Activated T-cell treated with anti-CD3 and anti-CD28 coated beads for 4 hours (primary cell): ENCODE measurements around the gene NEUROD2.

Experiments
- DNase-seq: peaks from one replicate; pipeline ENCODE4 v3.0.0-alpha.2; 2020

Gene NEUROD2

DNA sequence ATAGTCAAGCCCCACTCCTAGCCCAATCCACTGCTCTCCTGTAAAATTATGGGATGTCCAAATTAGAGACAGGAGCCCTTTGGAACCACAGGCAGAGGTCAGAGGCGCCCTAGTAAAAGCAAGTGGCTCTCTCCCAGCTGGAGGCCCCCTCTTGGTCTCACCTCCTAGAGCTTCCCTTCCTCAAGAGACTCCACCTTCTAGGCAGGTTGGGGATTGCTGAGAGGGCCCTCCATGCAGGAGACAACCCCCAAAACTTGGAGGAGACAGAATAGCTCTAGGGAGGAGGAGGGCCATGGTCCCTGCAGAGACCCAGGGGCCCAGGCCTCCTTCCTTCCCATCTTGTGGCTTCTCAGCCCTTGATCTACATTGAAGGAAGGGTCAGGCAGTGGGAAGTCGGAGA, 29.4 kb downstream of the NEUROD2 start:
- no peak for DNase-seq

GRCh38 chr17:39576187-39576586, 31.5 kb downstream of the NEUROD2 start:
- no peak for DNase-seq

DNA sequence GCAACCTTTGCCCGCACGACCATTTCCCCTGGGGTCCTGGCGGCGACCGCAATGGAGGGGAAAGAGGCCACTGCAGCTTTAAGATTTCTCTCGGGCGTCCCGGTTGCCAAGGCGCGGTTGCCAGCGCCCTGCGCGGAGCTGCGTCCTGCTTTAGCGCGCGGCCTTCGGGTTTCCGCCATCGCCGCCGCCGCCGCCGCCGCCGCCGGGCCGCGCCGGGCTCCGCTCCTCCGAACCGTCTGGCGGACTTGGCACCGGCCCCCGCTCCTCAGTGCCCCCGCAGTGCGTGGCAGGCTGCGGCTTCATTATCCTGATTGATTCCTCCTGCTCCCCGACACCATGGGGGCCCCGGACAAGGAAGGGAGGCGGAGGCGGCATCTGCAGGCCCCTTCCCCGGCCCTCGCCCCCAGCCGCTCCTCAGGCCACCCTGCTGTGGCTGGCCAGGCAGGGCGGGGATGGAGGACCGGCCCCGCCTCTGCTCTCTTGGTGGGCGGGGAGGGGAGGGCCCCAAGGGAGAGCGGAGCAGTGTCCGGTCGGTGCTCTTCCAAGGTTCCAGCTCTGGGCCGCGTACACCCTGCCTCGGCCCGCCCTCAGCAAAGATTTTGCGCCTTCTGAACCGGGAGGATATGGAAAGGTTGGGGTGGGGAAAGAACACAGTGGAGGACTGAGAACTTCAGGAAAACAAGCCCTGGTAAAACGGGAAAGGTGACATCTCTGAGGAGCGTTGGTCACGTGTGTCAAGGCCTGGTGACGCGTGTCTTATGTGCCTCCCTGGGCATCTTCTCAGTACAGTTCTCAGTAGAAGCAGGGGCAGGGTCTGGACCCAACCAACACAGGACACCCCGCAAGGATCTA, 34.0 kb downstream of the NEUROD2 start:
- DNase-seq: no peak

- no peak for DNase-seq
These were observed 35.6 kb downstream of the NEUROD2 start for GRCh38 chr17:39572121-39572520.

DNA sequence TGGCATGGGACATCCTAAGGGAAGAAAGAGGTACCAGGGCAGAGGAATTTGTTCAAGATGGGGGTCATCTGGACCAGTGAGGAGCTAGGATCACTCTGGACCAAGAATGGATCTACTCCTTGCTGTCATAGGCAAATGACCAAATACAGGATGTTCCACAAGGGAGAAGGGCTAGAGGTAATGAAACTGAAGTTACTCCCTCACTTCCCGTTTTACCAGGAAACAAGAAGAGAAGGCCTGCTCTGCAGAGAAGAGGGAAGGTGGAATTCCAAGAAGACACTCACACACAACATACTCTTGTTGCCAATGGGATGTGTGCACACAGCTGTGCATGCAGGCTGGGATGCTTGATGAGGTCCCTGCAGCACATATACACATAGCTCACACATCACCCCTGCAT, 38.6 kb downstream of the NEUROD2 start:
- DNase-seq: no peak

DNA sequence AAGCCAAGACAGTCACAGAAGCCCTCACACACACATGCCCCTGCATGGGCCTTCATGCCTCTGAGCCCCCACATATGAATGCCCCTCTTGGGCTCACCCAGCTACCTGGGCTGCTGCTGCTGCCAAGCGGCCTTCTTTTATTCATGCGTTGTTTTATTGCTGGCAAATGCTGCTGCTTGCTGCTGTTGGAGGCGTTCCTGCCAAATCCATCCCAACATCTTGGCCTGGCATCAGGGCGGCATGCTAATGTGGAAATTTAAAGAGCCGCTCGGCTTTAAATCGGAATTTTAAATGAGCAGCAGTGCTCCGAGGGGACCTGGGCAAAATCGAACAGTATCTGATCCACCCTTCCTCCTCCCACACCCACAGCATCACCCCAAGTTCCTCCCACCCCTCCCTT, 39.0 kb downstream of the NEUROD2 start:
- DNase-seq: no peak

GRCh38 chr17:39566094-39566850, 41.4 kb downstream of the NEUROD2 start:
- DNase-seq: no peak

GRCh38 chr17:39564211-39564848, 43.4 kb downstream of the NEUROD2 start:
- DNase-seq: no peak

- no peak for DNase-seq
These were observed 44.2 kb downstream of the NEUROD2 start for GRCh38 chr17:39563476-39563875.

- no peak for DNase-seq
These were observed 44.7 kb downstream of the NEUROD2 start for GRCh38 chr17:39562976-39563375.

DNA sequence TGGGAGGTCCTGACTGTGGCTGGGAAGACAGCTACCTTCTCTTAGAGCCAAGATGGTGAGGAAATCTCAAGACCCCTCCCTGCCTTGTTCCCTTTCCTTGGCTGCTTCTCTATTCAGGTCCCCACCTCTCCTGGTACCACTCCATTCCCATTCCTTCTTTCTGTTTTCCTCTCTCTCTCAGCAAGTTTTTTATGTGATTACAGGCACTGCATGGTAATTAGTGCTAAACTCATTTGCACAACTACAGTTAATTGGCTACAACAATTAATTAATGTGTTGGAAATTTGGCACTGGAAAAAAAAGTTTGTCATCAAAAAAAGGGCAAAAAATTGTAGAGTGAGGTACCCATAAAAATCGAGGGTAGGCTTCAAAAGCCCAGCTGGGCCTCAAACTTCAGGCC, 45.3 kb downstream of the NEUROD2 start:
- DNase-seq: no peak

DNA sequence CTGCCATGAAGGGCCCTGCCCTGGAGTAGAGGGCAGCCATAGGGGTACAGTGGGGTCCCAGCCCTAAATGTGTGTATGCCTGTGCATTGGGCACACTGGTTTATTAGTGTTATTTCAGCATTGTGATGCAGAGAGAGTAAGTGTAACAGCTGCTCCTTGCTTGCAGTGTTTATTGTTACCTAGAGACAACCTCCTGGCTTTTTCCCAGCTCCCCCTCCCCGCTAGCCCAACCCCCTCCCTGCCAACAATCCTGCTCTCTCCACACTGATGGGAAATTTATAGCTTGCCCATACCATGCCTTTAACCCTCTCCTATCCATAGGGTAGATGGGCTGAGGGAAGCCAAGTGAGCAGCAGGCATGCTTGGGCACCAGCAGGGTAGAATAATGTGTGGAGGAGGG, 51.3 kb downstream of the NEUROD2 start:
- no peak for DNase-seq

- DNase-seq: no peak
These were observed 52.4 kb downstream of the NEUROD2 start for GRCh38 chr17:39555368-39555767.
